HG03159 (cell line): ENCODE results near the gene LMO7.
"Not testable (repeated sequence)": the region's sequence is repeated elsewhere in the genome, so short reads cannot be mapped to it uniquely, and the experiment has no call there.

Experiments used
- ATAC-seq: cut with Tn5 transposase; IDR thresholded peaks from one replicate; pipeline ENCODE4 v1.9.1; 2021; ENCODE audit warnings: mild to moderate bottlenecking, moderate library complexity; ENCODE audit not compliant: unreplicated experiment

The LMO7 gene

DNA sequence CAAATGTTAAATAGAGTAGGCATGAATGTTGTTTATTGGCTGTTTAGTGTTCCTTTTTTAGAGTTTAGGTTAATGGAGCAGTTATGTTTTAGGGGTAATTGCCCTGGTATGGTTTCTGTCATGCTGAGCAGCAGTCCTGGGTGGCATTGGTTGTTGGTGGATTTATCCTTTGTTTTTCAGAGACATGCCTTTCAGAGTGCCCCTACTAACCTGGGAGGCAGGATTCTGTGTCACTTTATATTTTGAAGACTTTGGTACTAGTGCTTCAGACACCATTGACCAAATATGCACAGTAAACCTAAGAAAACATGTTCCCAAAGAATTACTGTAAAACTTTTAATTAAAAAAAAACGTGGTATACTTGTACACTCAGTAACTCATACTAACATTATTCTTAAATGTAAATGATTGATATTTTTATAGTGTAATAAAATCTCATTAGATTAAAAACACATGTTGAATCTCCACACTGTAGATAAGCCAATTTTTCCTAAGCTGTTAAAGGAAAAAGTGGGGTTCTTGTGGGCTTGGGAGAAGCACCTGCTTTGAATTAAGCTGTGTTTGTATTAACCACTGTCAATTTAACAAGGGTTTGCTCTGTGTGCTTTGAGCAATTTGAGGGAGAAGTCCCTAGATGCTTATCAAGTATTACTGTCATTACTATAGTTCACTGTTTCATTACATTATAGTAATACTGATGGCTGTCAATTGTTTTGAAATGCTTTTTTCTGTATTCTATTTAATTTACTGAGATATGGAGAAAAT lies 133.2 kb downstream of the LMO7 start:
- ATAC-seq: no peak

GRCh38 chr13:75770164-75770563 lies 134.0 kb downstream of the LMO7 start:
- ATAC-seq: no peak

- ATAC-seq: no peak
Observed at GRCh38 chr13:75770592-75771011, 134.5 kb downstream of the LMO7 start.

GRCh38 chr13:75771226-75771625 lies 135.1 kb downstream of the LMO7 start:
- no peak for ATAC-seq

DNA sequence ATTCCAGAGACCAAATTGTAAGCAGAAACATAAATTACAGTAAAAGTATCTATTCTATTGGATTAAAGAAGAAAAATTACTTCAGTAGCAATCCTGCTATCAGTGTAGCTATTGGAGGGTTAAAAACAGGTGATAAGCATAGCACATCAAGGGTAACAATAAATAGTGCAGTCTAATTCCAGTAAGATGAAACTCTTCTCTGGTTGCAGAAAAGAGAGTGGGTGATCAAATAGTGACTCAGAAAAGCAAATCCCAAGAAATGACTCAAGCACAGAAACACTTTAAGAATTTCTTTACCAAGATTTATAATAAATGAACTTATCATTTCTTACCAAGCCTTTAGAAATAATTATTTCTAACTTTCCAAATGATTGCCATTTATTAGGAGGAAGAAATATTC lies 135.7 kb downstream of the LMO7 start:
- no peak for ATAC-seq

DNA sequence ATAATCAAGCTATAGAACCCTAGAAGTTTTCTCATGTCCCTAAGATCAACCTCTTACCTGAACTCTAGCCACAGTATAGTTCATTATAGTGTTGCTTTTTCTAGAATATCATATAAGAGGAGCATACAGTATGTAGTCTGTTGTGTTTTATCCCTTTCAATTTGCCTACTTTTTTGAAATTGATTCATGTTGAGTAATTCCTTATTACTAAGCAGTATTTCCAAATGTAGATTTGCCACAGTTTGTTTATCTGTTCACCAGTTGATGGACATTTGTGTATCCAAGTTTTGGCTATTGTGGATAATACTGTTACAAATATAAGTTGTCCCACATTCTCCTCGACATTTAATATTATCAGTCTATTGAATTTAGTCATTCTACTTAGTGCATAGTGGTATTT lies 138.0 kb downstream of the LMO7 start:
- ATAC-seq: no peak

DNA sequence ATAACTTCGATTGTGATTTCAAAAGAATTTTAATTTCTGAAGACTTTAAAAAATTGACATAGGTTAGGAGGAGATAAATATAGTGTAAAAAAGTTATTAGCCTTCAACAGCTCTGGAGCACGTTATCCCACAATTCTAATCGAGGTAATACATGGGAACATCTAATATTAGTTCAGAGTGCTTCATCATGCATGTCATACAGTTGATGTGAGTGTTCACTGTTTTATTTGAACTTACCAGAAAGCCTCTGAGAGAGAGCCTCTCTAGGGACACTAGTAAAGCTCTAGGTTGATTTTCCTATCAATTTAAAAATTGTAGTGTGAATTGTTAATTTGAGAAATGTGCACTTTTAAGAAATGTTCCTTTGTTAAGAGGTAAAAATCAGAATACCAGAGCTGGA lies 140.4 kb downstream of the LMO7 start:
- no peak for ATAC-seq

- ATAC-seq: no peak
Observed at GRCh38 chr13:75779393-75779792, 143.3 kb downstream of the LMO7 start.

GRCh38 chr13:75780103-75780502 lies 144.0 kb downstream of the LMO7 start:
- not testable (repeated sequence) for ATAC-seq

DNA sequence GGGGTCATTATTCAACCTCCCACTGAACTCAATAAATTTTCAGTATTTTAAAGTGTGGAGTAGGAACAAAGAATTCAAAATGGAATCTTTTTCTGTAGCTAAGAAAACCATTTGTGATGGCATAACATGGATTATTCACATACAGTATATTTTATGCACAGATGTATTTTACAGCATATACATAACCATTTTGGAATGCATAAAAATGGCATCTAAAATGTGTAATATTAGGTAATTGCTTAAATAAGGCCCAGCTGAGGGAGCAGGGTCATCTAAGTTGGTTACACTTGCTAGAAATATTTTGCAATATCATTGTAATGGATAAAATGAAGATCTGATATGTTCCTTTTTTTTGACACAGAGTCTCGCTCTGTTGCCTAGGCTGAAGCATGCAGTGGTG lies 146.9 kb downstream of the LMO7 start:
- no peak for ATAC-seq

GRCh38 chr13:75784003-75784402 lies 147.9 kb downstream of the LMO7 start:
- no peak for ATAC-seq

DNA sequence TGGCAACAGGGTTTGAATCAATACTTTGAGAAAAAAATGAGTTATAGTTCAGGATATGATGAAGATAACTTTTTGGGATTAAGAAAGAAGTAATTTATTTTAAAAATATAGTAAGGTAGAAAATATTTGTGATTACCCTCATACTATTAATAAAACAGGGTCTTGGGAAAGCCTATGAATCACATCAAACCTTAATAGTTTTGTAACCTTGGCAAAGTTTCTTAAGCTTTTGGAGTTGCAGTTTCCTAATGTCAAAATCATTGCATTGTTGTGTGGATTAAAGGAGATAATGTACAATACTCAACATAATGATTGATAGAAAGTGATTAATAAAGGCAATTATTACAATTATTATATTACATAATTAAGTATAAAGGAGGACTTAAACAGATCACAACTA lies 149.0 kb downstream of the LMO7 start:
- ATAC-seq: no peak

- ATAC-seq: no peak
Observed at GRCh38 chr13:75787249-75787928, 151.3 kb downstream of the LMO7 start.

DNA sequence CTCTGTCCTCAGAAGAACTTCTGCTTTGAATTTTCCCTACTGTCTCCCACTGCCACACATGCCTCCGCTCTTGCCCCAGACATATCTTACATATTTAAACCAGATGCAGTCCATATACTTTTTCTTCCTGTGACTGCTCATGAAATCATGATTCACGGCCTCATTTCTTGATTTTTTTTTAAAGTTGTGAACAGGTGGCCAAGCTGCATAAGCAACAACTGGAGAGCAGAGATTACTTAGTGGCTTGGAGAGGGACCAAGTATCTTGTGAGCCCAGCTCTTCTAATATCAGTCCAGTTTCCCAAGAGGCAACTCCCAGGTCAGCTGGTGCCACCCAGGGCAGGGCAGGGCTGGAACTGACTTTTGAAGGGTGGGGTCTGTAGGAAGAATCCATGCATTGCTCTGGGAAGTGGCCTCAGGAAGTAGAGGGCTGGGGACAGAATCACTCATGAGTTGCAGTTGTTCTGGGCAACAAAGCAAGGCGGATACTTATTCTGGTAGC lies 152.4 kb downstream of the LMO7 start:
- ATAC-seq: no peak

DNA sequence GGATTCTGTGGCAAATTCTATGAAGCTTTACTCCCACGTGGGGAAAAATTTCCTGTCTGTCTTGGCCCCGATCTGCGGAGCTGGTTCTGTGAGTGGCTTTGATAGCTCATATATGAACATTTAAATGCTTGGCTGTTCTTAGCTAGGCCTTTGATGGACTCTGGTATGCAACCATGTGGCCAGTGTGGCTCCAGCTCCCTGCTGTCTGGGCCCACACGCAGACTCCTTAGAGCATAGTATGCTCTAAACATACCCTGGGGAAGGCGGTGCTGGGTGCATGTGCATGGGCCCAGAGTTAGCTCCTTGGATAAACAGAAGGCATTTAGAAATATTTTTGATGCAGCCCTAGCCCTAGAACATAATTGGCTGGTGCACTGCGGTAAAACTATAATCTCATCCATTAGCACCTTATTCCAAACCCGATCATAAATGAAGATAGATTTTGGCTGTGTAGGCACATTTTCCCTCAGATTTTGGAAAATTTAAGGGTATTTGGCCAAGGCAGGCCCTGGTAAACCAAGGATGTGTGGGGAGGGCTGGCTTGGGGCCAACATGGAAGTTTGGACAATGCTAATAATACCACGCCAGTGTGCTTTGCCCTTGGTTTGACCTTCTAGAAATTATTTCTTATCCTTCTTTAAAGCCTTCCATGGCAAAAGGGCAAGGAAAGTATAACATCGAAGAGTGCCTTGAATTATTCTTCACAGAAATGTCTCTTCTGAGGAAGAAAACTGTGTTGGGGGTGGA lies 153.5 kb downstream of the LMO7 start:
- no peak for ATAC-seq

DNA sequence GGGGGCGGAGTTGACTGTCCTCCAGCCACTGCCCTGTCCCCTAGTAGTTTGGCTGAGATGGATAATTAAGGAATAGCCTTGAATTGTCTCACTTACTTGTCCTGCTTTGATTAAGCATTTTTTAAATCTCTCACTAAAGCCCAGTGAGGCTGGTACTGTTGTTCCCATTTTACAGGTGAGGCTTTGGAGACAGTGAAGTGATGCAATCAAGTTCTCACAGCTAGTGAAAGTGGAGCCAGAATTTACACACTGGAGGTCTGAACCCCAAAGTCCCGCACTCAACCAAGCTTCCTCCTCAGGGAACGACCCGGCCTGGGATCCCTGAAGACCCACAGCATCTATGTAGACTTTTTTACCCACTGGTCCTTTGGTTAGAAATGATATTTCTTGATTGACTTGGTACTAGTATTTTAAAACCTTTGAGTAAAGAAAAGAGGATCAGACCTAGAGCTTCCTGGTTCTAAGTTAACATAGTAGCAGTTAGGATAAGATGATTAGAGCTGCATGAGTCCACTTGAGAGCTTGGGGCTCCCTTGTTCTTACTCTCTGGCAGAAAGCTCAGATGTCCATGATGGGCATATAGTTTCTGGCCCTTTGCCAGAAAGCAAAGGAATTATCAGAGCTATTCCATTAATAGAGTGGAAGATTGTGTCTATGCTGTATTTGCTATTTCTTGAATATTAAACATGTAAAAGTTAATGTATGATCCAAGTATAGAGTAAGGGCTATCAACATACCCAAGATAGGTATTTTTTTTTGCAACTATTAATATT lies 154.3 kb downstream of the LMO7 start:
- ATAC-seq: no peak

GRCh38 chr13:75792526-75793187 lies 156.5 kb downstream of the LMO7 start:
- ATAC-seq: no peak

DNA sequence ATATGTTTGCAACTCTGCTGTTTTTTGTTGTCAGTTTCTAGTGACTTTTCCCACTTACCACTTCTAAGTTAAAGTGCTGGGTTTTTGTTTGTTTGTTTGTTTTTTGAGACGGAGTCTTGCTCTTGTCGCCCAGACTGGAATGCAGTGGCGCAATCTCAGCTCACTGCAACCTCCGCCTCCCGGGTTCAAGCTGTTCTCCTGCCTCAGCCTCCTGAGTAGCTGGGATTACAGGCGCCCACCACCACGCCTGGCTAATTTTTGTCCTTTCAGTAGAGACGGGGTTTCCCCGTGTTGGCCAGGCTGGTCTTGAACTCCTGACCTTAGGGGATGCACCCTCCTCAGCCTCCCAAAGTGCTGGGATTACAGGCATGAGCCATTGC lies 157.0 kb downstream of the LMO7 start:
- ATAC-seq: not testable (repeated sequence)

- ATAC-seq: no peak
Observed at GRCh38 chr13:75794663-75795062, 158.5 kb downstream of the LMO7 start.

DNA sequence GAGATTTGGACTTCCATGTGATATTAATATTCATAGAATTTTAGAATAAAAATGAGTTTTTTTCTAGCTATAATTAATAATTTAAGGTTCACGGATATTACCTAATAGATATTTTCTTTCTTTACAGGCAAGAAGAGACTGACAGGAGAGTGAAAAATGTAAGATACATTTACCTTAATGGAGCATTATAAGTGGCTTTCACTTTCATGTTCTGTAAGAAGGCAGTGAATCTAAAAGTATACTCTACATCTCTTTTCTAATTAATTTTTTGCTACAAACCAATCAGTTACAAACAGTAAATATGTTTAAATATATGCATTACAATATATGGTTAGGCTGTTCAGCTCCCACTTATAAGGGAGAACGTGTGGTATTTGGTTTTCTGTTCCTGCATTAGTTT lies 159.1 kb downstream of the LMO7 start:
- no peak for ATAC-seq
